SKM-1 (cell line): Measurements from ENCODE around the gene TRIM37.
"Not testable (repeated sequence)": the region's sequence is repeated elsewhere in the genome, so short reads cannot be mapped to it uniquely, and the experiment has no call there.

Experiments
- DNase-seq: peaks from one replicate; lab custom pipeline; 2025; ENCODE audit not compliant: unreplicated experiment; lab: John Stamatoyannopoulos, UW

The TRIM37 gene

GRCh38 chr17:58956997-58957724 is 149.5 kb downstream of the TRIM37 start:
- DNase-seq, result no peak

- not testable (repeated sequence) for DNase-seq
Observed at GRCh38 chr17:58954358-58954757, 152.3 kb downstream of the TRIM37 start.

GRCh38 chr17:58947824-58948223 is 158.9 kb downstream of the TRIM37 start:
- DNase-seq, result no peak

GRCh38 chr17:58947411-58947810 is 159.3 kb downstream of the TRIM37 start:
- DNase-seq, result no peak

- DNase-seq, result no peak
Observed at GRCh38 chr17:58944166-58944565, 162.5 kb downstream of the TRIM37 start.

- DNase-seq, result no peak
Observed at GRCh38 chr17:58936295-58936694, 170.4 kb downstream of the TRIM37 start.

GRCh38 chr17:58932956-58933355 is 173.7 kb downstream of the TRIM37 start:
- DNase-seq, result no peak
